ENCODE measurements around the gene NPAS3.

DNA sequence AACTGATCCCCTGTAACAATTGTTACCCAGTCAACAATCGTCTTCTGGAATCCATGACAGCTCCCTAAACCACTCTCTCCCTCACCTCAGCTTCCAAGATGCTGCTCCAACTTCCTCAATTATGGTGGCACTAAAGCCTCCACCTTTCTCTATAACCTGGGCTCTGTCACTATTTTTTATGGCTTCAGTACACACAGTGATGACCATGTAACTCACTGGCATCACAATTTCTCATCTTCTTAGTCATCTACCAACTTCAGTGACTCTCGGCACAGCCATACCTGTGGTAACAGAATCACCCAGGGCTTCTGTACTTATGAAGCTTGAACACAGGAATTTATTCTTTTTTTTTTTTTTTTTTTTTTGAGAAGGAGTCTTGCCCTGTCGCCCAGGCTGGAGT lies 32.0 kb upstream of the NPAS3 start:
- TF ChIP-seq, protein P1, sequence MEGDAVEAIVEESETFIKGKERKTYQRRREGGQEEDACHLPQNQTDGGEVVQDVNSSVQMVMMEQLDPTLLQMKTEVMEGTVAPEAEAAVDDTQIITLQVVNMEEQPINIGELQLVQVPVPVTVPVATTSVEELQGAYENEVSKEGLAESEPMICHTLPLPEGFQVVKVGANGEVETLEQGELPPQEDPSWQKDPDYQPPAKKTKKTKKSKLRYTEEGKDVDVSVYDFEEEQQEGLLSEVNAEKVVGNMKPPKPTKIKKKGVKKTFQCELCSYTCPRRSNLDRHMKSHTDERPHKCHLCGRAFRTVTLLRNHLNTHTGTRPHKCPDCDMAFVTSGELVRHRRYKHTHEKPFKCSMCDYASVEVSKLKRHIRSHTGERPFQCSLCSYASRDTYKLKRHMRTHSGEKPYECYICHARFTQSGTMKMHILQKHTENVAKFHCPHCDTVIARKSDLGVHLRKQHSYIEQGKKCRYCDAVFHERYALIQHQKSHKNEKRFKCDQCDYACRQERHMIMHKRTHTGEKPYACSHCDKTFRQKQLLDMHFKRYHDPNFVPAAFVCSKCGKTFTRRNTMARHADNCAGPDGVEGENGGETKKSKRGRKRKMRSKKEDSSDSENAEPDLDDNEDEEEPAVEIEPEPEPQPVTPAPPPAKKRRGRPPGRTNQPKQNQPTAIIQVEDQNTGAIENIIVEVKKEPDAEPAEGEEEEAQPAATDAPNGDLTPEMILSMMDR (IDR thresholded peaks at IDR 0.05), result no peak
- no peak for TF ChIP-seq POLR2AphosphoS5 (IDR thresholded peaks at IDR 0.05)
- TF ChIP-seq POLR2A (IDR thresholded peaks at IDR 0.05), result no peak
